Measurements from ENCODE around the gene ROBO2.
A peak's percentile ranks its signal among the peaks of the same experiment; 100 is the strongest.

Gene ROBO2

GRCh38 chr3:77039606-77040171 lies at the start of gene ROBO2:
Gene ROBO2 (plus strand): TSS chr3:77040099. CDS start chr3:77040786, 687 bp downstream.
- peak; percentile 57 for DNase-seq

- no peak for DNase-seq
These were observed 49.3 kb upstream of the ROBO2 start for GRCh38 chr3:76990606-76991005.

GRCh38 chr3:76991165-76991564 lies 48.7 kb upstream of the ROBO2 start:
- no peak for DNase-seq

- DNase-seq = no peak
These were observed 42.2 kb upstream of the ROBO2 start for GRCh38 chr3:76997733-76998132.

GRCh38 chr3:76998555-76998954 lies 41.3 kb upstream of the ROBO2 start:
- no peak for DNase-seq

GRCh38 chr3:77001062-77001701 lies 38.7 kb upstream of the ROBO2 start:
- no peak for DNase-seq

- no peak for DNase-seq
These were observed 25.7 kb upstream of the ROBO2 start for GRCh38 chr3:77014226-77014625.

GRCh38 chr3:77025471-77025870 lies 14.4 kb upstream of the ROBO2 start:
- no peak for DNase-seq

- DNase-seq = no peak
These were observed 12.8 kb upstream of the ROBO2 start for GRCh38 chr3:77026904-77027634.

GRCh38 chr3:77028005-77028404 lies 11.9 kb upstream of the ROBO2 start:
- DNase-seq = no peak

- DNase-seq = peak; percentile 75
These were observed 1.4 kb upstream of the ROBO2 start for GRCh38 chr3:77038468-77038929.

GRCh38 chr3:77038930-77039605 lies 831 bp upstream of the ROBO2 start:
- no peak for DNase-seq

- DNase-seq = no peak
These were observed 317 bp downstream of the ROBO2 start for GRCh38 chr3:77040216-77040615.

- DNase-seq = no peak
These were observed 1.2 kb downstream of the ROBO2 start for GRCh38 chr3:77040926-77041722.

GRCh38 chr3:77041811-77042210 lies 1.9 kb downstream of the ROBO2 start:
- no peak for DNase-seq

GRCh38 chr3:77042343-77042742 lies 2.4 kb downstream of the ROBO2 start:
- no peak for DNase-seq

GRCh38 chr3:77042882-77043281 lies 3.0 kb downstream of the ROBO2 start:
- no peak for DNase-seq

- DNase-seq = no peak
These were observed 5.8 kb downstream of the ROBO2 start for GRCh38 chr3:77045686-77046085.

GRCh38 chr3:77048186-77048585 lies 8.3 kb downstream of the ROBO2 start:
- DNase-seq = no peak

GRCh38 chr3:77051591-77051990 lies 11.7 kb downstream of the ROBO2 start:
- no peak for DNase-seq

GRCh38 chr3:77052051-77052501 lies 12.2 kb downstream of the ROBO2 start:
- DNase-seq = no peak
